Thyroid gland (tissue), 4 donors: ENCODE measurements around the gene HAO2. TPM values are rescaled to one million over a fixed set of nuclear protein-coding genes. Genes with fewer than 3 reads are reported as not detected.
"Not testable (repeated sequence)": the region's sequence is repeated elsewhere in the genome, so short reads cannot be mapped to it uniquely, and the experiment has no call there.

Experiments
- DNase-seq, 2 donors: peaks; one replicate each; pipeline ENCODE4 v3.0.0-alpha.2; 2019
- H3K27ac ChIP-seq, 3 donors: fragments of 200-600 bp; sonication (generic); 1 replicate in 2 of 3; 2 replicates in 1 of 3; pipeline ENCODE4 v1.5.1; 2016 to 2019; ENCODE audit warnings: mild to moderate bottlenecking in 1 of 3, moderate library complexity in 1 of 3
- H3K27me3 ChIP-seq: fragments of 200-600 bp; sonication (generic); one replicate; pipeline ENCODE4 v1.5.1; 2019
- H3K36me3 ChIP-seq, 2 donors: fragments of 200-600 bp; sonication (generic); one replicate each; pipeline ENCODE4 v1.5.1; 2016 to 2019
- H3K4me1 ChIP-seq, 2 donors: fragments of 200-600 bp; sonication (generic); one replicate each; pipeline ENCODE4 v1.5.1; 2017 to 2019
- H3K4me3 ChIP-seq, 3 donors: fragments of 200-600 bp; sonication (generic); replicated peaks in 1 of 3; 1 replicate in 2 of 3; 2 replicates in 1 of 3; pipeline ENCODE4 v1.5.1; 2016; ENCODE audit warnings: mild to moderate bottlenecking in 1 of 3
- H3K9me3 ChIP-seq: fragments of 200-600 bp; sonication (generic); one replicate; pipeline ENCODE4 v1.5.1; 2017
- POLR2A ChIP-seq, 2 donors: fragments of 450-650 bp; IDR thresholded peaks; one replicate each; pipeline ENCODE4 v1.6.1; 2017; ENCODE audit warnings: antibody characterized with exemption in 2 of 2, mild to moderate bottlenecking in 2 of 2, moderate library complexity in 1 of 2
- WGBS, 2 donors: methylation state at CpG; one replicate each; pipeline ENCODE4 v1.1.5; 2017; 5-methylcytosine and 5-hydroxymethylcytosine counted together
- intact Hi-C: fragments of 100-400 bp; cut with DNase I; formaldehyde crosslinking; loops from one replicate; pipeline ENCODE4 v1.15.1; 2023
- total RNA-seq, 4 donors: library from RNA; depleted of rRNA; stranded (reverse); fragments of >200 nt; gene quantifications; one replicate each; pipeline ENCODE4 v1.2.3, GENCODE V29; 2016
- TF ChIP-seq, protein P1 (sequence below), 6 experiments: fragments of 200-600 bp in 3 of 6; fragments of 450-650 bp in 3 of 6; sonication (generic) in 3 of 6; IDR thresholded peaks; one replicate each; pipeline ENCODE4 v1.5.1; 2016 to 2019; ENCODE audit warnings: antibody characterized with exemption in 6 of 6, mild to moderate bottlenecking in 2 of 6, inconsistent platforms in 1 of 6, moderate library complexity in 1 of 6

HAO2 gene
- total RNA-seq, 4 donors from 2014 or later = not detected

GRCh38 chr1:119345398-119345797, 23.2 kb upstream of the HAO2 start:
- TF ChIP-seq, protein P1, sequence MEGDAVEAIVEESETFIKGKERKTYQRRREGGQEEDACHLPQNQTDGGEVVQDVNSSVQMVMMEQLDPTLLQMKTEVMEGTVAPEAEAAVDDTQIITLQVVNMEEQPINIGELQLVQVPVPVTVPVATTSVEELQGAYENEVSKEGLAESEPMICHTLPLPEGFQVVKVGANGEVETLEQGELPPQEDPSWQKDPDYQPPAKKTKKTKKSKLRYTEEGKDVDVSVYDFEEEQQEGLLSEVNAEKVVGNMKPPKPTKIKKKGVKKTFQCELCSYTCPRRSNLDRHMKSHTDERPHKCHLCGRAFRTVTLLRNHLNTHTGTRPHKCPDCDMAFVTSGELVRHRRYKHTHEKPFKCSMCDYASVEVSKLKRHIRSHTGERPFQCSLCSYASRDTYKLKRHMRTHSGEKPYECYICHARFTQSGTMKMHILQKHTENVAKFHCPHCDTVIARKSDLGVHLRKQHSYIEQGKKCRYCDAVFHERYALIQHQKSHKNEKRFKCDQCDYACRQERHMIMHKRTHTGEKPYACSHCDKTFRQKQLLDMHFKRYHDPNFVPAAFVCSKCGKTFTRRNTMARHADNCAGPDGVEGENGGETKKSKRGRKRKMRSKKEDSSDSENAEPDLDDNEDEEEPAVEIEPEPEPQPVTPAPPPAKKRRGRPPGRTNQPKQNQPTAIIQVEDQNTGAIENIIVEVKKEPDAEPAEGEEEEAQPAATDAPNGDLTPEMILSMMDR (IDR thresholded peaks at IDR 0.05) = no peak
- no peak for TF ChIP-seq POLR2A (IDR thresholded peaks at IDR 0.05)
- no peak overlapping the region for H3K4me3 ChIP-seq
- H3K27ac ChIP-seq = no peak overlapping the region
- no peaks in the 10 kb centered on the region for H3K4me1 ChIP-seq
- H3K9me3 ChIP-seq = no peaks in the 10 kb centered on the region
- H3K27me3 ChIP-seq = no peaks in the 10 kb centered on the region
- intact Hi-C loops = no loop called here
- no peak for DNase-seq
- no peaks in the 10 kb centered on the region for H3K36me3 ChIP-seq

DNA sequence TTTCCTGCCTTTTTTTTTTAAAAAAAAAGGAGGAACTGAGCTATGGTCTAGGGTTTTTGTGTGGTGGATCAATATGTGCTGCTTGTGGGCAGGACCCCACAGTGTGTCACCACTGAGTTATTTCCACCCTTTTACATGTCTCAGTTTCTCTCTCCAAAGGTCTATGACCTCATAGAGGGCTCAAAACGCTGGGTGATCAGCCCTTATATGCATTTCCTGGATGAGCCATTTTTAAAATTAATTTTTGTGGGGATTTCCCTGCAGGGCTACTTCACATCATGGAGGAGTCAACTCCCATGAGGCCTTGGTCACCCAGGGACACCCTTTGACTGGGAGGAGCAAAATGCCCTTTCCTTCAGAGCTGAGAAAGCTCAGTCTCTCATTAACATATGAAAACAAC, 20.7 kb upstream of the HAO2 start:
- Histone ChIP-seq H3K27me3 (no peaks in the 10 kb centered on the region), H3K27ac (no peak overlapping the region), H3K4me1 (no peaks in the 10 kb centered on the region), H3K9me3 (no peaks in the 10 kb centered on the region), H3K4me3 (no peak overlapping the region), H3K36me3 (no peaks in the 10 kb centered on the region)
- WGBS, 2 donors = 74 to 76% methylated on average over 1 of the region's 1 CpG
- TF ChIP-seq POLR2A (IDR thresholded peaks at IDR 0.05) = no peak
- TF ChIP-seq, protein P1 (IDR thresholded peaks at IDR 0.05) = no peak
- intact Hi-C loops = no loop called here
- DNase-seq = no peak

- TF ChIP-seq POLR2A (IDR thresholded peaks at IDR 0.05) = no peak
- TF ChIP-seq, protein P1 (IDR thresholded peaks at IDR 0.05) = no peak
- Histone ChIP-seq H3K4me1 (no peaks in the 10 kb centered on the region), H3K36me3 (no peaks in the 10 kb centered on the region), H3K27ac (no peak overlapping the region), H3K27me3 (no peaks in the 10 kb centered on the region), H3K4me3 (no peak overlapping the region), H3K9me3 (no peaks in the 10 kb centered on the region)
- no peak for DNase-seq
- intact Hi-C loops = no loop called here
- WGBS, 2 donors = 87 to 92% methylated on average over 4 of the region's 4 CpGs
Observed at GRCh38 chr1:119348941-119349340, 19.6 kb upstream of the HAO2 start.

DNA sequence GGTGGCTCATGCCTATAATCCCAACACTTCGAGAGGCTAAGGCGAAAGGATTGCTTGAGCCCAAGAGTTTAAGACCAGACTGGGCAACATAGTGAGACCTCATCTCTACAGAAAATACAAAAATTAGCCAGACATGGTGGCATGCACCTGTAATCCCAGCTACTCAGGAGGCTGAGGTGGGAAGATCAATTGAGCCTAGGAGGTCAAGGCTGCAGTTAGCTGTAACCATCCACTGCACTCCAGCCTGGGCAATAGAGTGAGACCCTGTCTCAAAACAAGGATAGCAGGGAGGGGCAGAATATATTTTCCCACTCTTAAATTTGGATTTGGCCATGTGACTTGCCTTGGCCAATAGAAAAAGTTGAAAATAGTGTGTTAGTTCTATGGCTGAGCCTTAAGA, 17.7 kb upstream of the HAO2 start:
- H3K4me3 ChIP-seq, H3K27me3 ChIP-seq, intact Hi-C loops, H3K36me3 ChIP-seq, DNase-seq, H3K4me1 ChIP-seq, H3K27ac ChIP-seq, H3K9me3 ChIP-seq: not testable (repeated sequence)
- WGBS, 2 donors = 100% methylated on average over 2 of the region's 2 CpGs

DNA sequence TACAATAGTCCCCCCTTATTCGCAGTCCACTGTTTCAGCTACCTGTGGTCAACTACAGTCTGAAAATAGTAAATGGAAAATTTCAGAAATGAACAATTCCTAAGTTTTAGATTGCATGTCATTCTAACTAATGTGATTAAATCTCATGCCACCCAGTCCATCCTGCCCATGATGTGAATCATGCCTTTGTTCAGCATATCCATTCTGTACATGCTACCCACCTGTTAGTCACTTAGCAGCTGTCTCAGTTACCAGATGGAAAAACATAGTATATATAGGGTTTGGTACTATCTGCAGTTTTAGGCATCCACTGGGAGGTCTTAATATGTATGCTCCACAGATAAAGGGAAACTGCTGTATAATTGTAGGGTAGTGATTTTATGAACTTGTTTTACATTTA, 16.6 kb upstream of the HAO2 start:
- Histone ChIP-seq H3K9me3 (no peaks in the 10 kb centered on the region), H3K4me1 (no peaks in the 10 kb centered on the region), H3K36me3 (no peaks in the 10 kb centered on the region), H3K27me3 (no peaks in the 10 kb centered on the region), H3K27ac (no peak overlapping the region), H3K4me3 (no peak overlapping the region)
- DNase-seq = no peak
- WGBS, 2 donors = 95 to 98% methylated on average over 1 of the region's 1 CpG
- TF ChIP-seq, protein P1 (IDR thresholded peaks at IDR 0.05) = no peak
- TF ChIP-seq POLR2A (IDR thresholded peaks at IDR 0.05) = no peak
- intact Hi-C loops = no loop called here

DNA sequence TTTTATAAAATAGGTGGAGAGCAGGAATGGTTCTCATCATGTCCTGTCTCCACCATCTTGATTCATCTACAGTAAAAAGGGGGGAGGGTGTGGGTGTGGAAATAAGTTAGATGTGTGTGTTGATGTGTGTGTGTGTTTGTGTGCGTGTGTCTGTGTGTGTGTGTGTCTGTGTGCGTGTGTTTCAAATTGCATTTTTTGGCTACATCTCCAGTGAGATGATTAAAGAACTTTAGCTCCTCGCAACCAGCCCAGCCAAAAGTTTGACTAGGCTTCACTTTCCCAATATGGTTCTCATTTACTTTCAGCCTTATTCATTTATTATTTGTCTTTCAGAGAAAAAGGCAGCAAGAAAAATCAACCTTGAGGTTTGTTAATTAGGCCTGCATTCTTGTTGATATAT, 14.7 kb upstream of the HAO2 start:
- TF ChIP-seq POLR2A (IDR thresholded peaks at IDR 0.05) = no peak
- TF ChIP-seq, protein P1 (IDR thresholded peaks at IDR 0.05) = no peak
- no peak for DNase-seq
- Histone ChIP-seq H3K4me3 (no peak overlapping the region), H3K9me3 (no peaks in the 10 kb centered on the region), H3K36me3 (no peaks in the 10 kb centered on the region), H3K27me3 (no peaks in the 10 kb centered on the region), H3K4me1 (no peaks in the 10 kb centered on the region), H3K27ac (no peak overlapping the region)
- intact Hi-C loops = no loop called here
- 81 to 90% methylated on average over 3 of the region's 3 CpGs for WGBS, 2 donors
